Esophagus mucosa (tissue), 1 donor: ENCODE results near the gene HP. TPM values are rescaled to one million over a fixed set of nuclear protein-coding genes. Genes with fewer than 3 reads are reported as not detected.
"Not testable (repeated sequence)": the region's sequence is repeated elsewhere in the genome, so short reads cannot be mapped to it uniquely, and the experiment has no call there.

Experiments used
- ATAC-seq: fragments of 200-7000 bp; cut with Tn5 transposase; one replicate; pipeline ENCODE4 v1.9.1; 2020
- total RNA-seq: library from RNA; stranded (reverse); gene quantifications from one replicate; pipeline ENCODE4 v1.2.4, GENCODE V29; 2023
- donor health status: DM: yes; HTN: yes; CAD: no.

Gene HP
- 6.2 TPM for total RNA-seq

GRCh38 chr16:72054254-72054847 is at the start of gene HP:
Gene HP (plus strand): TSS chr16:72054505. CDS start chr16:72054653, 148 bp downstream.
- ATAC-seq = not testable (repeated sequence)

- not testable (repeated sequence) for ATAC-seq
Measured at GRCh38 chr16:72008065-72008423, 46.3 kb upstream of the HP start.

- ATAC-seq = peak; percentile 100
Measured at GRCh38 chr16:72008424-72009216, 45.7 kb upstream of the HP start, which contains the start of gene DHODH. Gene DHODH (plus strand): TSS chr16:72008744. CDS start chr16:72008765, 21 bp downstream.

- ATAC-seq = no peak
Measured at GRCh38 chr16:72009779-72010178, 44.5 kb upstream of the HP start.

GRCh38 chr16:72012607-72013006 is 41.7 kb upstream of the HP start:
- no peak for ATAC-seq

- peak; percentile 57 for ATAC-seq
Measured at GRCh38 chr16:72013389-72013788, 40.9 kb upstream of the HP start.

GRCh38 chr16:72013888-72014581 is 40.3 kb upstream of the HP start:
- no peak for ATAC-seq

GRCh38 chr16:72014675-72015074 is 39.6 kb upstream of the HP start:
- ATAC-seq = no peak

GRCh38 chr16:72015124-72015523 is 39.2 kb upstream of the HP start:
- ATAC-seq = peak; percentile 36

- no peak for ATAC-seq
Measured at GRCh38 chr16:72018470-72018869, 35.8 kb upstream of the HP start.

GRCh38 chr16:72021043-72021442 is 33.3 kb upstream of the HP start:
- no peak for ATAC-seq

- no peak for ATAC-seq
Measured at GRCh38 chr16:72022127-72022526, 32.2 kb upstream of the HP start.

- ATAC-seq = no peak
Measured at GRCh38 chr16:72023962-72024361, 30.3 kb upstream of the HP start.

GRCh38 chr16:72024862-72025382 is 29.4 kb upstream of the HP start:
- ATAC-seq = no peak

- no peak for ATAC-seq
Measured at GRCh38 chr16:72025404-72026114, 28.7 kb upstream of the HP start.

- ATAC-seq = no peak
Measured at GRCh38 chr16:72027669-72028378, 26.5 kb upstream of the HP start.

GRCh38 chr16:72029567-72030271 is 24.6 kb upstream of the HP start:
- ATAC-seq = no peak

GRCh38 chr16:72033437-72033836 is 20.9 kb upstream of the HP start:
- ATAC-seq = no peak

- no peak for ATAC-seq
Measured at GRCh38 chr16:72036098-72036497, 18.2 kb upstream of the HP start.

GRCh38 chr16:72042157-72042660 is 12.1 kb upstream of the HP start:
- ATAC-seq = peak; percentile 22

- no peak for ATAC-seq
Measured at GRCh38 chr16:72043058-72043457, 11.2 kb upstream of the HP start.
